Neutrophil (primary cell): ENCODE results near the gene DNM2.
"Not testable (repeated sequence)": the region's sequence is repeated elsewhere in the genome, so short reads cannot be mapped to it uniquely, and the experiment has no call there.

ENCODE experiments used
- H3K27ac ChIP-seq: fragments of 200-600 bp; sonication (generic); 2 replicates; pipeline ENCODE4 v1.5.1; 2016; ENCODE audit warnings: mild to moderate bottlenecking, moderate library complexity
- H3K27me3 ChIP-seq: fragments of 200-600 bp; sonication (generic); 2 replicates; pipeline ENCODE4 v1.6.0; 2016; ENCODE audit warnings: mild to moderate bottlenecking
- H3K36me3 ChIP-seq: fragments of 200-600 bp; sonication (generic); 2 replicates; pipeline ENCODE4 v1.5.1; 2017
- H3K4me1 ChIP-seq, 2 experiments: fragments of 200-600 bp in 1 of 2; sonication (generic) in 1 of 2; 1 replicate in 1 of 2; 2 replicates in 1 of 2; pipeline versions ENCODE4 v1.5.1 to v1.6.1; 2013 to 2016; ENCODE audit warnings: low read depth in 1 of 2, low read length in 1 of 2, mild to moderate bottlenecking in 1 of 2, moderate library complexity in 1 of 2; ENCODE audit not compliant: control insufficient read depth in 1 of 2, insufficient read depth in 1 of 2
- H3K4me3 ChIP-seq, 2 experiments: fragments of 200-600 bp in 1 of 2; sonication (generic) in 1 of 2; 1 replicate in 1 of 2; 2 replicates in 1 of 2; pipeline ENCODE4 v1.5.1; 2013 to 2016; ENCODE audit warnings: low read depth in 1 of 2, low read length in 1 of 2, mild to moderate bottlenecking in 1 of 2, moderate library complexity in 1 of 2
- H3K9me3 ChIP-seq: fragments of 200-600 bp; sonication (generic); 2 replicates; pipeline ENCODE4 v1.5.1; 2016
- TF ChIP-seq, protein P1 (sequence below): fragments of 200-600 bp; sonication (generic); IDR thresholded peaks from 2 replicates; pipeline ENCODE4 v1.5.1; 2016; ENCODE audit warnings: antibody characterized with exemption

DNM2 gene

DNA sequence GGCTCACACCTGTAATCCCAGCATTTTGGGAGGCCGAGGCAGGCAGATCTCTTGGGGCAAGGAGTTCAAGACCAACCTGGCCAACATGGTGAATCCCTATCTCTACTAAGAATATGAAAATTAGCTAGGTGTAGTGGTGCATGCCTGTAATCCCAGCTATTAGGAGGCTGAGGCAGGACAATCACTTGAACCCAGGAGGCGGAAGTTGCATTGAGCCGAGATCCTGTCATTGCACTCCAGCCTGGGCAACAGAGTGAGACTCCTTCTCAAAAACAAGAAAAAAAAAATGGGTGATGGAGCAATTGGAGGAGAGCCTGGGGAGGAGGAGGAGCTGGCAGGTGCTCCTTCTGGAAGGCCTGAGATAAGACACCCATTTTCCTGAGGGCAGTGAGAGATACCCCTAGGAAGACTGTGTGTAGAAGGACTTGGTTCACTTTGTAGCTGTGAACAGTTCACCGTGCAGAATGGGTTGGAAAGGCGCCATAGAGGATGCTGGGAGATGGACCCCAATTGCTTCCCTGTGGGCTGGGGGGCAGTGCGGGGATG, 144.8 kb downstream of the DNM2 start:
- Histone ChIP-seq H3K4me3 (no peak overlapping the region), H3K27ac (peak overlapping the region; percentile 50), H3K4me1 (peaks cover 13 to 18% of the 10 kb centered on the region in 2 experiments), H3K9me3 (no peaks in the 10 kb centered on the region), H3K27me3 (no peaks in the 10 kb centered on the region), H3K36me3 (peaks cover 80% of the 10 kb centered on the region)
- TF ChIP-seq, protein P1, sequence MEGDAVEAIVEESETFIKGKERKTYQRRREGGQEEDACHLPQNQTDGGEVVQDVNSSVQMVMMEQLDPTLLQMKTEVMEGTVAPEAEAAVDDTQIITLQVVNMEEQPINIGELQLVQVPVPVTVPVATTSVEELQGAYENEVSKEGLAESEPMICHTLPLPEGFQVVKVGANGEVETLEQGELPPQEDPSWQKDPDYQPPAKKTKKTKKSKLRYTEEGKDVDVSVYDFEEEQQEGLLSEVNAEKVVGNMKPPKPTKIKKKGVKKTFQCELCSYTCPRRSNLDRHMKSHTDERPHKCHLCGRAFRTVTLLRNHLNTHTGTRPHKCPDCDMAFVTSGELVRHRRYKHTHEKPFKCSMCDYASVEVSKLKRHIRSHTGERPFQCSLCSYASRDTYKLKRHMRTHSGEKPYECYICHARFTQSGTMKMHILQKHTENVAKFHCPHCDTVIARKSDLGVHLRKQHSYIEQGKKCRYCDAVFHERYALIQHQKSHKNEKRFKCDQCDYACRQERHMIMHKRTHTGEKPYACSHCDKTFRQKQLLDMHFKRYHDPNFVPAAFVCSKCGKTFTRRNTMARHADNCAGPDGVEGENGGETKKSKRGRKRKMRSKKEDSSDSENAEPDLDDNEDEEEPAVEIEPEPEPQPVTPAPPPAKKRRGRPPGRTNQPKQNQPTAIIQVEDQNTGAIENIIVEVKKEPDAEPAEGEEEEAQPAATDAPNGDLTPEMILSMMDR: no peak

DNA sequence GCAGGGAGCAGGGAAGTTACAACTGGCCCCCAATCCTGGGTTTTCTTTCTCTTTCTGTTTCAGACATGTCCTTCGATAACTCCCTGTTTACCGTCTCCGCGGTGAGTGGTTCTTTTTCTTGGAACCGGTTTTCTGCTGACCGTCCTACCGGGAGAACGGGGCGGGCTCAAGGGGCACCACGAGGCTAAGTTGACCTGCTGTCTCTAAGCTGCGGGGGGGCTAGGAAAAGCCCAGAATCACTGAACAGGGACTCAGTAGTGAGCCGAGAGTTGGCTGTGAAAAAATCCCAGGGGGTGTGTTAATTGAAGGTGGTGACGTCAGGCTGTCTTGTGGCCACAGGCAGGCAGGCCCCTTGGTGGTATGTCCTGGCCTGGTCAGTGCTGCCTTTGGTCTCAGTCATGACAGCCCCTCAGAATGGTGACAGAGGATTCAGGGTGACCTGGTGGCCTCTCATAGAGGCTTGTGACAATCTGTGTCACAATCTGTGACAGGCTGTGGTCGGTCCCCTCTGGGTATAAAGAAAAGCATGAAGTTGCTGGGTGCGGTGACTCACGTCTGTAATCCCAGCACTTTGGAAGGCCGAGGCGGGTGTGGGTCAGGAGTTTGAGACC, 145.3 kb downstream of the DNM2 start:
- Histone ChIP-seq H3K36me3 (peaks cover 80% of the 10 kb centered on the region), H3K4me3 (no peak overlapping the region), H3K4me1 (peaks cover 13 to 18% of the 10 kb centered on the region in 2 experiments), H3K27me3 (no peaks in the 10 kb centered on the region), H3K27ac (peak overlapping the region; percentile 50), H3K9me3 (no peaks in the 10 kb centered on the region)
- TF ChIP-seq, protein P1: no peak

DNA sequence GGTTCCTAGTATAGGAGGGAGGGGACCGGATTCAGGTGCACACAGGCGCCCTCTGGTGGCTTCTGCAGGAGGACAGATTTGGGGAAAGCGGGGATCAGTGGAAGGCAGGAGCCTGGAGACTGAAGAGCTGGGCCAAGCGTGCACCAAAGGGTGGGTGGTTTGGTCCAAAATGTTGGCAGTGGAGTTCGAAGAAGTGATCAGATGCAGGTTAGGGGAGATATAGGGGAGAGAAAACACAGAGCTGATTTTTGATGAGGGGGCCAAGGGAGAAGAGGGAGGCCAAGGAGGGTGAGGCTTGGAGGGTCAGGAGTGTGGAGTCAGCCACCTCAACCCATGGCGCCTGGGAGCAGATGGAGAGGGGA, 146.6 kb downstream of the DNM2 start:
- H3K4me1 ChIP-seq: peaks cover 13 to 18% of the 10 kb centered on the region in 2 experiments
- no peak overlapping the region for H3K4me3 ChIP-seq
- TF ChIP-seq, protein P1: peak; percentile 77
- H3K9me3 ChIP-seq: no peaks in the 10 kb centered on the region
- peaks cover 82% of the 10 kb centered on the region for H3K36me3 ChIP-seq
- peak overlapping the region; percentile 50 for H3K27ac ChIP-seq
- no peaks in the 10 kb centered on the region for H3K27me3 ChIP-seq

DNA sequence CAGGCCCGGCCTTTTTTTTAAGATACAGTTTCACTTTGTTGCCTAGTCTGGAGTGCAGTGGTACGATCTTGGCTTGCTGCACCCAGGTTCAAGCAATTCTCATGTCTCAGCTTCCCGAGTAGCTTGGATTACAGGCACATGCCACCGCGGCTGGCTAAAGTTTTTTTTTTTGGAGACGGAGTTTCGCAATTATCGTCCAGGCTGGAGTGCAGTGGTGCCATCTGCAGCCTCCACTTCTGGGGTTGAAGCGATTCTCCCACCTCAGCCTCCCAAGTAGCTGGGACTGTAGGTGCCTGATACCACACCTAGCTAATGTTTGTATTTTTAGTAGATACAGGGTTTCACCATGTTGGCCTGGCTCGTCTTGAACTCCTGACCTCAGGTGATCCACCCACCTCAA, 148.6 kb downstream of the DNM2 start:
- Histone ChIP-seq H3K36me3 (peaks cover 73% of the 10 kb centered on the region), H3K4me1 (peaks cover 6 to 19% of the 10 kb centered on the region in 2 experiments), H3K4me3 (no peak overlapping the region), H3K27me3 (no peaks in the 10 kb centered on the region), H3K27ac (no peak overlapping the region), H3K9me3 (no peaks in the 10 kb centered on the region)
- TF ChIP-seq, protein P1: no peak

DNA sequence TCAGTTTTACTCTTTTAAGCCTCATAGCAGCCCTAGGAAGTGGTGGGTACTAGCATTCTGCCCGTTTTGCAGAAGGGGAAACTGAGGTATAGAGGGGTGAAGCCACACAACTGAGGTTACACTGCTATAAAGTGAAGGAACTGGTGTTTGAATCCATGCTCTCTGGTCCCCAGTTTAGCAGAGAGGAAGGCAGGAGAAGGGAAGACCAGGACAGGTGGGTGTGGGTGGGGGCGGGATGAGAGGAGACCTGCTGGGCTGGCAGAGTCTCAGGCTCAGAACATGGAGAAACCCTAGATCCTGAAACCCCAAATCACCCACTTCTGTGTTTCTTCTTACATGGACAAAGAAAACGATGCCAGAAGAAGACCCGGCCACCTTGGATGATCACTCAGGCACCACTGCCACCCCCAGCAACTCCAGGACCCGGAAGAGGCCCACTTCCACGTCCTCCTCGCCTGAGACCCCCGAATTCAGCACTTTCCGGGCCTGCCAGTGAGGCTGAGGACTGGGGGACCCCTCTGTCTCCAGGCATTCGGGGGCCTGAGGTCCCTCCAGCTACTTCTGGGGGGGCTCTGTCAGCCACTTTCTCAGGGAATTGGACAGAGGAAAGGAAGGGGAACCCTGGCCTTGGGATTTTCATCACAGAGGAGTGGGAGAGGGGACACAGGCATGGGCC, 151.1 kb downstream of the DNM2 start:
- H3K9me3 ChIP-seq: no peaks in the 10 kb centered on the region
- H3K4me1 ChIP-seq: peaks cover 17 to 28% of the 10 kb centered on the region in 2 experiments
- H3K4me3 ChIP-seq: no peak overlapping the region
- TF ChIP-seq, protein P1: no peak
- peaks cover 21% of the 10 kb centered on the region for H3K27me3 ChIP-seq
- peaks cover 49% of the 10 kb centered on the region for H3K36me3 ChIP-seq
- peak overlapping the region; percentile 87 for H3K27ac ChIP-seq

DNA sequence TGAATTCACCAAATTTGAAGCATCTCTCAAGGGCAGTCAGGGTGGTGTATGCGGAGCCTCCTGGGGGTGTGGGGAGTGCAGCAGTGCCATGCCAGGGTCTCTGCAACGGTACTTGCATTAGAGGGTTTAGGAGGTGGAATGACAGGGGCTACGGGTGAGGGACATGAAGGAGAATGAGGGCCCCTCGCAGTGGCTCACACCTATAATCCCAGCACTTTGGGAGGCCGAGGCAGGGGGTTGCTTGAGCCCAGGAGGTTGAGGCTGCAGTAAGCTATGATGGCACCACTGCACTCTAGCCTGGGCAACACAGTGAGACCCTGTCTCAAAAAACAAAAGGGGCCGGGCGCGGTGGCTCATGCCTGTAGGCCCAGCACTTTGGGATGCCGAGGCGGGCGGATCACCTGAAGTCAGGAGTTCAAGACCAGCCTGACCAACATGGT, 152.0 kb downstream of the DNM2 start:
- H3K4me1 ChIP-seq: peaks cover 12 to 20% of the 10 kb centered on the region in 2 experiments
- not testable (repeated sequence) for H3K4me3 ChIP-seq, H3K9me3 ChIP-seq
- H3K27me3 ChIP-seq: peaks cover 21% of the 10 kb centered on the region
- H3K27ac ChIP-seq: peak overlapping the region; percentile 87
- H3K36me3 ChIP-seq: peaks cover 45% of the 10 kb centered on the region
